ENCODE results near the gene SLC18A2. TPM values are rescaled to one million over a fixed set of nuclear protein-coding genes. Genes with fewer than 3 reads are reported as not detected.

SLC18A2 gene
- total and polyA plus RNA-seq, 2 of the 8 experiments (the other 6 are each of a cell fraction or from before 2014, with no cell fraction given), result 6.5 to 7.0 TPM

DNA sequence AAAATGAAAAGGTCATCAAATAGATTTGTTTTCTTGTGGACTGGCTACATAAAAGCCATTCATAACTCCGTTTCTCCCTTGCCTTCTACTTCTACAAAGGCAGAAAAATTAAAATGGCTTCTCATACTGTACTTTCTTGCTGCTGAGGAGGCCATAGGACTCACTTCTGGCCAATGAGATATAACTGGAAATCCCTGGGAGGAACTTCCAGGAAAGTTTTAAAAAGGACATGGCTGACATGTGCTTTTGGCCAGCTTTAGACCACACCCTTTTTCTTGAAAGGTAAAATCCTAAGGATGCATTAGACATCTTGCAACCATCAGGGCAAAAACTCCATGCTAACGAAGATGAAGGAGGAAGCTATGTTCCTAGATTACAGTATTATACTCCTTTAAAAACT is 75.8 kb downstream of the SLC18A2 start:
- Histone ChIP-seq H2AFZ (ENCODE audit: low read length) (no peak overlapping the region), H2BK15ac (ENCODE audit: low read length) (no peak overlapping the region), H4K5ac (ENCODE audit: insufficient read length, low read depth, low read length) (no peak overlapping the region), H3K9ac (replicated peaks in 1 of 4; ENCODE audit: extremely low read depth in 1 of 4, low read depth in 3 of 4, low read length in 3 of 4) (no peak overlapping the region), H3K36me3 (ENCODE audit: control insufficient read depth in 2 of 4, insufficient read depth in 4 of 4, low read length in 3 of 4) (no peaks in the 10 kb centered on the region), H3K27ac (ENCODE audit: low read depth, low read length) (no peak overlapping the region), H2BK120ac (replicated peaks; ENCODE audit: low read depth, low read length) (no peak overlapping the region), H4K8ac (ENCODE audit: extremely low read depth, insufficient read depth, low read length) (no peak overlapping the region), H3K4me1 (replicated peaks in 1 of 4; ENCODE audit: control insufficient read depth in 3 of 4, insufficient read depth in 4 of 4, low read length in 3 of 4) (no peaks in the 10 kb centered on the region), H3K79me1 (ENCODE audit: low read depth, low read length) (no peaks in the 10 kb centered on the region), H3K23ac (ENCODE audit: insufficient read length) (no peak overlapping the region), H3K4ac (replicated peaks; ENCODE audit: insufficient read length, low read depth, low read length) (no peak overlapping the region), H3K4me3 (ENCODE audit: extremely low read depth in 1 of 4, insufficient read depth in 2 of 4, low read depth in 3 of 4, low read length in 4 of 4) (no peak overlapping the region), H3K79me2 (ENCODE audit: control insufficient read depth in 1 of 2, insufficient read depth in 2 of 2, low read length in 2 of 2) (peaks cover 0 to 14% of the 10 kb centered on the region in 2 experiments; a peak in 2 of 4 replicates), H3K9me3 (ENCODE audit: insufficient read depth in 2 of 2, low read depth in 1 of 2, low read length in 1 of 2) (no peaks in the 10 kb centered on the region), H3K27me3 (replicated peaks in 1 of 4; ENCODE audit: control insufficient read depth in 3 of 4, extremely low read depth in 1 of 4, insufficient read depth in 3 of 4, low read length in 3 of 4) (no peaks in the 10 kb centered on the region), H4K91ac (replicated peaks; ENCODE audit: insufficient read length, low read length) (no peak overlapping the region), H2BK12ac (ENCODE audit: low read depth, low read length) (no peak overlapping the region), H2BK20ac (ENCODE audit: low read length) (no peak overlapping the region), H4K20me1 (replicated peaks in 1 of 2; ENCODE audit: control insufficient read depth in 1 of 2, insufficient read depth in 2 of 2, low read length in 2 of 2) (peaks cover 0 to 3% of the 10 kb centered on the region in 2 experiments), H3K23me2 (ENCODE audit: low read depth, low read length) (no peaks in the 10 kb centered on the region), H2AK5ac (ENCODE audit: low read depth, low read length) (no peak overlapping the region), H3K18ac (ENCODE audit: extremely low read depth, low read length) (no peak overlapping the region), H3K14ac (ENCODE audit: insufficient read length) (no peak overlapping the region), H3K56ac (replicated peaks; ENCODE audit: insufficient read length, low read depth, low read length) (no peak overlapping the region), H2BK5ac (ENCODE audit: low read depth, low read length) (no peak overlapping the region), H3K4me2 (ENCODE audit: insufficient read depth in 1 of 2, low read depth in 2 of 2, low read length in 2 of 2) (no peak overlapping the region)
- TF ChIP-seq CREB1 (IDR thresholded peaks at IDR 0.05) (no peak), POLR2A (IDR thresholded peaks at IDR 0.05; ENCODE audit: control extremely low read depth in 1 of 2, low read depth in 2 of 2, low read length in 2 of 2) (no peak), SRF (IDR thresholded peaks at IDR 0.05; ENCODE audit: low read depth, low read length) (no peak), JUN (IDR thresholded peaks at IDR 0.05; ENCODE audit: low read depth, low read length) (no peak), CBX5 (IDR thresholded peaks at IDR 0.05; ENCODE audit: low read depth, low read length) (no peak), POU5F1 (IDR thresholded peaks at IDR 0.05; ENCODE audit: low read depth, low read length) (no peak), ASH2L (IDR thresholded peaks at IDR 0.05; ENCODE audit: low read length) (no peak), RBBP5 (IDR thresholded peaks at IDR 0.05; ENCODE audit: borderline replicate concordance, low read depth, low read length) (no peak)
- DNase-seq (ENCODE audit: low read depth in 1 of 2, low spot score in 2 of 2) (no peak), FAIRE-seq (no peak)
- POLR2A ChIA-PET (ENCODE audit: partially characterized antibody), result no interaction called here
- 86% methylated on average over 2 of the region's 2 CpGs; no CpG with 5 or more reads in 1 of the 2 experiments for WGBS, 2 experiments (ENCODE audit: extremely low coverage in 1 of 2, insufficient coverage in 1 of 2, insufficient read length in 1 of 2, insufficient replicate concordance in 2 of 2, low coverage in 1 of 2, low lambda C conversion rate in 2 of 2, missing lambda C conversion rate in 1 of 2)
- CTCF ChIA-PET (ENCODE audit: partially characterized antibody), result interaction anchor here (0.6 to 8.7 kb wide), 3 partner anchors 87 to 100 kb away, joined by 3 to 118 read pairs (median 97); no protein-coding TSS in a partner anchor
